Muscle of back (tissue), 10 donors: ENCODE measurements around the gene MICU1. TPM values are rescaled to one million over a fixed set of nuclear protein-coding genes. Genes with fewer than 3 reads are reported as not detected.

Experiments
- polyA plus RNA-seq, 10 donors: library from polyadenylated mRNA; unstranded; fragments of 120-200 nt; gene quantifications; one replicate each; pipeline ENCODE4 v1.2.1, GENCODE V29; 2013; ENCODE audit not compliant: insufficient read length in 10 of 10

Gene MICU1
- polyA plus RNA-seq, 10 donors, result 67.4 to 117 (median 87.1) TPM

Other genes starting within 250 kb of the MICU1 start
- 100 to 1,000 TPM in 7 of 10 donors, 10 to 100 TPM in 3; 86.6 to 152 (median 104) TPM for gene MCU, start 66.1 kb upstream of the MICU1 start, polyA plus RNA-seq